ENCODE results near the gene SMPD3. TPM values are rescaled to one million over a fixed set of nuclear protein-coding genes. Genes with fewer than 3 reads are reported as not detected.

The SMPD3 gene
- total RNA-seq, 1 experiment from 2014 or later, result 1.4 TPM

GRCh38 chr16:68360956-68361355 lies 87.4 kb downstream of the SMPD3 start:
- no peak for ATAC-seq
- Mint-ChIP-seq H3K27me3 (ENCODE audit: low read depth) (no peaks in the 10 kb centered on the region), H3K36me3 (no peaks in the 10 kb centered on the region; the same call in 1 of the 2 replicates), H3K4me1 (peaks cover 12% of the 10 kb centered on the region; the same call in 1 of the 2 replicates), H3K27ac (no peak overlapping the region), H3K4me3 (no peak overlapping the region), H3K9me3 (no peaks in the 10 kb centered on the region)
- DNase-seq (ENCODE audit: low spot score), result no peak
- CTCF ChIA-PET, result interaction anchor here (1.0 to 2.6 kb wide), 4 partner anchors 8 to 148 kb away, joined by 3 to 11 read pairs (median 8); no protein-coding TSS in a partner anchor
- POLR2A ChIA-PET, result interaction anchor here (0.5 kb wide), 1 partner anchor 369 kb away, joined by 3 read pairs; no protein-coding TSS in a partner anchor
- TF ChIP-seq PREB (CRISPR knock-in tag; IDR thresholded peaks at IDR 0.05; ENCODE audit: borderline replicate concordance), result no peak
- no peak for TF ChIP-seq ZNF121 (CRISPR knock-in tag; IDR thresholded peaks at IDR 0.05)
- no peak for TF ChIP-seq USF1 (CRISPR knock-in tag; IDR thresholded peaks at IDR 0.05)
- TF ChIP-seq JUN (CRISPR knock-in tag; IDR thresholded peaks at IDR 0.05), result no peak
- no peak for TF ChIP-seq NR3C1 (CRISPR knock-in tag; conservative IDR thresholded peaks at IDR 0.05; ENCODE audit: low read depth)
- no peak for TF ChIP-seq TEAD4 (CRISPR knock-in tag; IDR thresholded peaks at IDR 0.05)
- no peak for TF ChIP-seq MXD4 (CRISPR knock-in tag; IDR thresholded peaks at IDR 0.05; ENCODE audit: borderline replicate concordance)
- TF ChIP-seq NR1H2 (CRISPR knock-in tag; IDR thresholded peaks at IDR 0.05), result no peak
- TF ChIP-seq GRHL2 (CRISPR knock-in tag; IDR thresholded peaks at IDR 0.05; ENCODE audit: insufficient replicate concordance, severe bottlenecking), result no peak
- TF ChIP-seq ELF4 (CRISPR knock-in tag; IDR thresholded peaks at IDR 0.05; ENCODE audit: low read depth), result no peak
- no peak for TF ChIP-seq GTF2I (CRISPR knock-in tag; conservative IDR thresholded peaks at IDR 0.05)
- no peak for TF ChIP-seq NFE2L1 (CRISPR knock-in tag; IDR thresholded peaks at IDR 0.05)
- no peak for TF ChIP-seq NFYB (CRISPR knock-in tag; conservative IDR thresholded peaks at IDR 0.05; ENCODE audit: low read depth)
- no peak for TF ChIP-seq CBFB (CRISPR knock-in tag; IDR thresholded peaks at IDR 0.05; ENCODE audit: low read depth)
- no peak for TF ChIP-seq PRDM15 (CRISPR knock-in tag; IDR thresholded peaks at IDR 0.05)

- no peak overlapping the region for H3K4me3 Mint-ChIP-seq
- CTCF ChIA-PET, result interaction anchor here (0.8 to 2.6 kb wide), 4 partner anchors 9 to 149 kb away, joined by 3 to 11 read pairs (median 7); no protein-coding TSS in a partner anchor
- no peak overlapping the region for H3K27ac Mint-ChIP-seq
- no peaks in the 10 kb centered on the region; the same call in 1 of the 2 replicates for H3K36me3 Mint-ChIP-seq
- H3K27me3 Mint-ChIP-seq (ENCODE audit: low read depth), result no peaks in the 10 kb centered on the region
- DNase-seq (ENCODE audit: low spot score) (no peak), ATAC-seq (no peak)
- POLR2A ChIA-PET, result interaction anchor here (0.5 kb wide), 1 partner anchor 369 kb away, joined by 3 read pairs; no protein-coding TSS in a partner anchor
- peaks cover 12% of the 10 kb centered on the region; the same call in 1 of the 2 replicates for H3K4me1 Mint-ChIP-seq
- no peaks in the 10 kb centered on the region for H3K9me3 Mint-ChIP-seq
- TF ChIP-seq ZNF317 (CRISPR knock-in tag; IDR thresholded peaks at IDR 0.05; ENCODE audit: borderline replicate concordance, low read depth), result no peak
- no peak for TF ChIP-seq NR3C1 (CRISPR knock-in tag; conservative IDR thresholded peaks at IDR 0.05; ENCODE audit: low read depth)
- no peak for TF ChIP-seq IRF1 (CRISPR knock-in tag; IDR thresholded peaks at IDR 0.05)
- no peak for TF ChIP-seq ARID4B (CRISPR knock-in tag; IDR thresholded peaks at IDR 0.05; ENCODE audit: borderline replicate concordance)
- no peak for TF ChIP-seq ZNF219 (CRISPR knock-in tag; IDR thresholded peaks at IDR 0.05; ENCODE audit: borderline replicate concordance)
- no peak for TF ChIP-seq CDX4 (CRISPR knock-in tag; IDR thresholded peaks at IDR 0.05; ENCODE audit: borderline replicate concordance)
- no peak for TF ChIP-seq FOXK1 (CRISPR knock-in tag; IDR thresholded peaks at IDR 0.05)
- TF ChIP-seq ZBTB21 (CRISPR knock-in tag; IDR thresholded peaks at IDR 0.05; ENCODE audit: borderline replicate concordance), result no peak
- no peak for TF ChIP-seq GRHL2 (CRISPR knock-in tag; IDR thresholded peaks at IDR 0.05; ENCODE audit: insufficient replicate concordance, severe bottlenecking)
Measured at GRCh38 chr16:68360547-68360946, 87.8 kb downstream of the SMPD3 start.

All from WTC11 (cell line).